Lung (tissue), 12 donors: ENCODE results near the gene BFSP1. TPM values are rescaled to one million over a fixed set of nuclear protein-coding genes. Genes with fewer than 3 reads are reported as not detected.

Experiments used
- ATAC-seq: fragments of 200-7000 bp; cut with Tn5 transposase; one replicate; pipeline ENCODE4 v1.9.1; 2020; ENCODE audit warnings: moderate number of reproducible peaks; ENCODE audit not compliant: insufficient read depth, low FRiP score
- DNase-seq, 3 donors: peaks; one replicate each; pipeline ENCODE4 v3.0.0-alpha.2; 2013 to 2017
- H3K27ac ChIP-seq, 2 donors: one replicate each; pipeline ENCODE4 v1.5.1; 2013; ENCODE audit warnings: mild to moderate bottlenecking in 2 of 2, moderate library complexity in 2 of 2, control low read depth in 1 of 2, inconsistent platforms in 1 of 2, low read depth in 1 of 2, low read length in 1 of 2
- H3K27me3 ChIP-seq, 3 donors: one replicate each; pipeline ENCODE4 v1.5.1; 2013; ENCODE audit warnings: low read length in 2 of 3; ENCODE audit not compliant: control insufficient read depth in 3 of 3, insufficient read depth in 3 of 3
- H3K36me3 ChIP-seq, 4 donors: one replicate each; pipeline ENCODE4 v1.5.1; 2013; ENCODE audit warnings: low read length in 4 of 4, mild to moderate bottlenecking in 1 of 4, moderate library complexity in 1 of 4; ENCODE audit not compliant: control insufficient read depth in 4 of 4, insufficient read depth in 4 of 4
- H3K4me1 ChIP-seq, 5 donors: one replicate each; pipeline ENCODE4 v1.5.1; 2013; ENCODE audit warnings: low read length in 5 of 5, mild to moderate bottlenecking in 2 of 5, moderate library complexity in 1 of 5; ENCODE audit not compliant: control insufficient read depth in 5 of 5, insufficient read depth in 5 of 5
- H3K4me3 ChIP-seq: one replicate; pipeline ENCODE4 v1.5.1; 2013; ENCODE audit warnings: mild to moderate bottlenecking, control low read depth, moderate library complexity
- H3K9ac ChIP-seq, 2 donors: one replicate each; pipeline ENCODE4 v1.5.1; 2013; ENCODE audit warnings: low read length in 2 of 2, control low read depth in 1 of 2; ENCODE audit not compliant: insufficient read depth in 1 of 2
- H3K9me3 ChIP-seq, 4 donors: one replicate each; pipeline ENCODE4 v1.5.1; 2013; ENCODE audit warnings: low read length in 3 of 4, mild to moderate bottlenecking in 1 of 4, moderate library complexity in 1 of 4; ENCODE audit not compliant: control insufficient read depth in 4 of 4, insufficient read depth in 3 of 4
- CTCF ChIP-seq: IDR thresholded peaks from 2 replicates; pipeline ENCODE4 v1.5.1; 2012; ENCODE audit warnings: mild to moderate bottlenecking; ENCODE audit errors: control extremely low read depth, extremely low read depth
- WGBS, 2 donors: extraction: QIAGEN DNeasy Blood & Tissue Kit; methylation state at CpG; one replicate each; pipeline ENCODE4 v1.1.7; 2013; 5-methylcytosine and 5-hydroxymethylcytosine counted together
- polyA plus RNA-seq, 2 donors: library from polyadenylated mRNA; stranded (reverse); fragments of 200-250 nt; gene quantifications; one replicate each; pipeline ENCODE4 v1.2.1, GENCODE V29; 2013
- total RNA-seq, 2 donors: library from RNA; depleted of rRNA in 1 of 2; stranded (reverse); fragments of >200 nt in 1 of 2; gene quantifications; one replicate each; pipeline ENCODE4 v1.2.1, GENCODE V29; 2014 to 2021
- donor health status: control.
- donor health status: control.
- donor health status: Bipolar disorder and iron deficiency.
- donor health status: healthy.
- donor health status: DM: yes; HTN: yes; CAD: no.

BFSP1 gene
- total and polyA plus RNA-seq, 4 donors, result 0.65 to 2.8 (median 1.8) TPM

- Histone ChIP-seq H3K36me3 (no peaks in the 10 kb centered on the region), H3K4me3 (no peak overlapping the region), H3K4me1 (no peaks in the 10 kb centered on the region), H3K9me3 (no peaks in the 10 kb centered on the region), H3K27me3 (no peaks in the 10 kb centered on the region), H3K9ac (no peak overlapping the region), H3K27ac (no peak overlapping the region)
- 89 to 90% methylated on average over 7 of the region's 7 CpGs for WGBS, 2 donors
- TF ChIP-seq CTCF, result no peak
- no peak for DNase-seq
- ATAC-seq, result no peak
Measured at GRCh38 chr20:17469246-17470030, 61.7 kb downstream of the BFSP1 start.

- no peak for TF ChIP-seq CTCF
- H3K4me1 ChIP-seq, result no peaks in the 10 kb centered on the region
- H3K9ac ChIP-seq, result no peak overlapping the region
- H3K36me3 ChIP-seq, result no peaks in the 10 kb centered on the region
- H3K27ac ChIP-seq, result no peak overlapping the region
- H3K9me3 ChIP-seq, result no peaks in the 10 kb centered on the region
- no peak overlapping the region for H3K4me3 ChIP-seq
- no peaks in the 10 kb centered on the region for H3K27me3 ChIP-seq
- DNase-seq (no peak), ATAC-seq (no peak)
- WGBS, 2 donors, result 90 to 92% methylated on average over 24 of the region's 24 CpGs
Measured at GRCh38 chr20:17468073-17468840, 62.9 kb downstream of the BFSP1 start.

DNA sequence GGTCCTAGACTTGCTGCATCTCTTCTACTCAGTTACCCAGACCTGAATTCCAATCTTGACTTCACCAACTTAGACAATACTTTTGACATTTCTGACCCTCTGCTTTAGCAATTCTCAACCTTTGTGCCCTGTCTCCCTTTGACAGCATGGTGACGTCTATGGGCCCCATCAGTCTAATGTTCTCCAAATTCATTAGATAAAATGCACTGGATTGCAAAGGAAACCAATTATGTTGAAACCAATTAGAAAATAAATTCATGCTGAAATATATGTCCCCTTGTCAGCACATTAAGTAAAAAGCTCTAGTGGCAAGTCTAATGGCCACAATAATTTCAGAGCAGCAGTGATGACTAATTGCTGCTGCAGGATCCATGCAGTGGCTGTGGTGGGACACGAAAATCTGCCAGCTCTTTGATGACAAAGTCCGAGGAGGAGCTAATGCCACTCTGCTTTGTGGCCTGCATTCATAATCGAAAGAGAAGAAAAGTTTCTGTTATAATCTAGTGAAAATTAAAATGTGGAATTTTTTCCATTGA is 64.0 kb downstream of the BFSP1 start:
- no peak overlapping the region for H3K9ac ChIP-seq
- H3K9me3 ChIP-seq, result no peaks in the 10 kb centered on the region
- DNase-seq (no peak), ATAC-seq (no peak)
- H3K27ac ChIP-seq, result no peak overlapping the region
- no peak overlapping the region for H3K4me3 ChIP-seq
- 79 to 85% methylated on average over 4 of the region's 4 CpGs for WGBS, 2 donors
- H3K36me3 ChIP-seq, result no peaks in the 10 kb centered on the region
- no peaks in the 10 kb centered on the region for H3K4me1 ChIP-seq
- no peak for TF ChIP-seq CTCF
- H3K27me3 ChIP-seq, result no peaks in the 10 kb centered on the region
